ENCODE measurements around the gene JAZF1.

Gene JAZF1

GRCh38 chr7:27799212-27799611 is 381.4 kb downstream of the JAZF1 start:
- no peak for DNase-seq

GRCh38 chr7:27795977-27796376 is 384.6 kb downstream of the JAZF1 start:
- no peak for DNase-seq

GRCh38 chr7:27793780-27794179 is 386.8 kb downstream of the JAZF1 start:
- DNase-seq = no peak

- no peak for DNase-seq
Observed at GRCh38 chr7:27788437-27788836, 392.2 kb downstream of the JAZF1 start.

- peak in 2 of 5 donors; percentile 25 to 31 for DNase-seq
Observed at GRCh38 chr7:27784399-27785053, 396.1 kb downstream of the JAZF1 start.

GRCh38 chr7:27782849-27783248 is 397.7 kb downstream of the JAZF1 start:
- no peak for DNase-seq

- no peak for DNase-seq
Observed at GRCh38 chr7:27781188-27781587, 399.4 kb downstream of the JAZF1 start.

Measured in T-helper 1 cell (primary cell).